ENCODE data around the gene PYDC1. TPM values are rescaled to one million over a fixed set of nuclear protein-coding genes. Genes with fewer than 3 reads are reported as not detected.

Gene PYDC1
- total and polyA plus RNA-seq, 10 of the 15 experiments (the other 5 are each of a cell fraction or from before 2014, with no cell fraction given) = not detected

- TF ChIP-seq IRF5 (IDR thresholded peaks at IDR 0.05; ENCODE audit: borderline replicate concordance) = no peak
- TF ChIP-seq EGR1 (IDR thresholded peaks at IDR 0.05; ENCODE audit: borderline replicate concordance in 1 of 2, low read depth in 2 of 2, low read length in 2 of 2) = peak in 1 of 2 experiments; percentile 6; a peak in 1 of 3 replicates
- TF ChIP-seq RUNX3 (IDR thresholded peaks at IDR 0.05; ENCODE audit: low read length) = no peak; the same call in 1 of the 2 replicates
- TF ChIP-seq POLR2A (IDR thresholded peaks at IDR 0.05; ENCODE audit: low read depth, low read length) = peak; percentile 76
- no peak for TF ChIP-seq CHD2 (IDR thresholded peaks at IDR 0.05; ENCODE audit: borderline replicate concordance, low read depth, low read length)
- TF ChIP-seq NR2F1 (conservative IDR thresholded peaks at IDR 0.05) = 0 out of 2 replicates have a peak, but pooled peaks have one; percentile 39
- TF ChIP-seq LARP7 (IDR thresholded peaks at IDR 0.05) = peak; percentile 61
Measured at GRCh38 chr16:31202414-31203375, 14.2 kb downstream of the PYDC1 start, which contains the start of gene PYCARD (continued).

All from GM12878 (cell line).